Suprapubic skin (tissue), 3 donors: ENCODE results near the gene PRKN.

Experiments used
- POLR2A ChIP-seq, 2 donors: fragments of 450-650 bp; IDR thresholded peaks; one replicate each; pipeline ENCODE4 v1.6.1; 2017; ENCODE audit warnings: antibody characterized with exemption in 2 of 2, mild to moderate bottlenecking in 2 of 2, moderate library complexity in 2 of 2
- TF ChIP-seq, protein P1 (sequence below), 2 donors: fragments of 200-600 bp in 1 of 2; fragments of 450-650 bp in 1 of 2; sonication (generic) in 1 of 2; IDR thresholded peaks; one replicate each; pipeline ENCODE4 v1.5.1; 2016 to 2019; ENCODE audit warnings: antibody characterized with exemption in 2 of 2, mild to moderate bottlenecking in 1 of 2, moderate library complexity in 1 of 2

- TF ChIP-seq, protein P1, sequence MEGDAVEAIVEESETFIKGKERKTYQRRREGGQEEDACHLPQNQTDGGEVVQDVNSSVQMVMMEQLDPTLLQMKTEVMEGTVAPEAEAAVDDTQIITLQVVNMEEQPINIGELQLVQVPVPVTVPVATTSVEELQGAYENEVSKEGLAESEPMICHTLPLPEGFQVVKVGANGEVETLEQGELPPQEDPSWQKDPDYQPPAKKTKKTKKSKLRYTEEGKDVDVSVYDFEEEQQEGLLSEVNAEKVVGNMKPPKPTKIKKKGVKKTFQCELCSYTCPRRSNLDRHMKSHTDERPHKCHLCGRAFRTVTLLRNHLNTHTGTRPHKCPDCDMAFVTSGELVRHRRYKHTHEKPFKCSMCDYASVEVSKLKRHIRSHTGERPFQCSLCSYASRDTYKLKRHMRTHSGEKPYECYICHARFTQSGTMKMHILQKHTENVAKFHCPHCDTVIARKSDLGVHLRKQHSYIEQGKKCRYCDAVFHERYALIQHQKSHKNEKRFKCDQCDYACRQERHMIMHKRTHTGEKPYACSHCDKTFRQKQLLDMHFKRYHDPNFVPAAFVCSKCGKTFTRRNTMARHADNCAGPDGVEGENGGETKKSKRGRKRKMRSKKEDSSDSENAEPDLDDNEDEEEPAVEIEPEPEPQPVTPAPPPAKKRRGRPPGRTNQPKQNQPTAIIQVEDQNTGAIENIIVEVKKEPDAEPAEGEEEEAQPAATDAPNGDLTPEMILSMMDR (IDR thresholded peaks at IDR 0.05): no peak
- no peak for TF ChIP-seq POLR2A (IDR thresholded peaks at IDR 0.05)
Observed at GRCh38 chr6:161356167-161356854, 1371.3 kb downstream of the PRKN start.
